GM21528 (cell line): Measurements from ENCODE around the gene WEE1.
A peak's percentile ranks its signal among the peaks of the same experiment; 100 is the strongest.
"Not testable (repeated sequence)": the region's sequence is repeated elsewhere in the genome, so short reads cannot be mapped to it uniquely, and the experiment has no call there.

Source experiments
- ATAC-seq: cut with Tn5 transposase; IDR thresholded peaks from one replicate; pipeline ENCODE4 v1.9.1; 2021; ENCODE audit warnings: mild to moderate bottlenecking, moderate library complexity; ENCODE audit not compliant: unreplicated experiment, low FRiP score

WEE1 gene

DNA sequence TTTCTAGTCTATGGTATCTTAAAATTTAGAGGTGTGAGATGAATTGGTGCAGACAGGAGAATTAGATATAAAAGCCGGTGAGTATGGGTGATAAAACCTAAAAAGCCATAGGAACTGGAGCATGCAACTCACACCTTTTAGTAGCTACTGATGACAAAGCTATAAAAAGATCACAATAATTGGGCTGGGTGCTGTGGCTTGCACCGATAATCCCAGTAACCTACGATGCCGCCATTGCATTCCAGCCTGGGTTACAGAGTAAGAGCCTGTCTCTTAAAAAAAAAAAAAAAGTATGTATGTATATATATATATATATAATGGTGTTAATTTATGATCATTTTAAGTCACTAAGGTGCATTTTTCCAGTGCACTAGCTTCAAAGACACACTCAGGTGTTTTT lies 17.2 kb downstream of the WEE1 start:
- ATAC-seq: no peak

GRCh38 chr11:9594267-9595046 lies 21.0 kb downstream of the WEE1 start:
- no peak for ATAC-seq

DNA sequence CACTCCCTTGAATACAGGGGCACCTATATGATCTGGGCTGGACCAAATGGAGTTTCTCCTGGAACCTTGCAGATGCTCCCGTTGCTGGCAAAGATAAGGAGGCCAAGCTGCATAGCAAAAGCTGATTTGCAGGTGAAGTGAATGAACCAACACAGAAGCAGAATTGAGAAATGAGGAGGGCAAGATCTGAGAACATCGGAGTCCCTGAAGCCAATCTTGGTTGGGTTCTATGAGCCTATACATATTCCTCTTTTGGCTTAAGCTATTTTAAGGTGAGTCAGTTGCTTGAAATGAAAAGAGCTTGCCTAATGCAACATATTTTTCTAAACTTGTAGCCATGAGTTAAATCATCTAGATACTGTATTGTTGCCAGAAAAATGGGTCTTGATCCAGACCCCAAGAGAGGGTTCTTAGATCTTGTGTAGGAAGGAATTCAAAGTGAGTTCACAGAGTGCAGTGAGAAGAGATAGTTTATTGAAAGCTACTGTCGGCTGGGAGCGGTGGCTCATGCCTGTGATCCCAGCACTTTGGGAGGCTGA lies 23.5 kb downstream of the WEE1 start:
- no peak for ATAC-seq

DNA sequence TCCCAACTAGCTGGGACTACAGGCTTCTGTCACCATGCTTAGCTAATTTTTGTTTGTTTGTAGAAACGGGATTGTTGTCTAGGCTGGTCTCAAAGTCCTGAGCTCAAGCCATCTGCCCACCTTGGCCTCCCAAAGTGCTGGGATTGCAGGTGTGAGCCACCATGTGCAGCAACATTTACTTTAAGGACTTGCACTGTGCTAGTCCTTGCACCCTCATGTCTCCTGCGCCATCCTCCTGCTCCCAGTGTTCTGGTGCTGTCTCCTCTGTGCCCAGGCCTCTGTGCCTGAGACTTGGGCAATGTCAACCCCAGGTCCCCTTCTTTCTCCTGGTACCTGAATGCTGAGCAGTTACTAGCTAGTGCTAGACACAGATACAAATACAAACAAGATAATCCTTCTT lies 26.7 kb downstream of the WEE1 start:
- no peak for ATAC-seq

- ATAC-seq: peak; percentile 45
Observed at GRCh38 chr11:9600644-9601036, 27.2 kb downstream of the WEE1 start.

- peak; percentile 81 for ATAC-seq
Observed at GRCh38 chr11:9601037-9601875, 27.8 kb downstream of the WEE1 start.

DNA sequence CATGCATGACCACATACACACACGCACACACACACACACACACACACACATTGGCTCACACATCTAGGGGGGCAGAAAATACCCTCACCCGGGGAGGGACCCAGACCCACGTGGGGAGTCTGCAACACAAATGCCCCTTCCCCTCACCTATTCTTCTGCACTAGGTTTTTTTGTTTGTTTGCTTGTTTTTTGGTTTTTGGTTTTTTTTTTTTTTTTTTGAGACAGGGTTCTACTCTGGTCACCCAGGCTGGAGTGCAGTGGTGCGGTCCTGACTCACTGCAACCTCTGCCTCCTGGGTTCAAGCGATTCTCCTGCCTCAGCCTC lies 28.4 kb downstream of the WEE1 start:
- peak; percentile 12 for ATAC-seq

DNA sequence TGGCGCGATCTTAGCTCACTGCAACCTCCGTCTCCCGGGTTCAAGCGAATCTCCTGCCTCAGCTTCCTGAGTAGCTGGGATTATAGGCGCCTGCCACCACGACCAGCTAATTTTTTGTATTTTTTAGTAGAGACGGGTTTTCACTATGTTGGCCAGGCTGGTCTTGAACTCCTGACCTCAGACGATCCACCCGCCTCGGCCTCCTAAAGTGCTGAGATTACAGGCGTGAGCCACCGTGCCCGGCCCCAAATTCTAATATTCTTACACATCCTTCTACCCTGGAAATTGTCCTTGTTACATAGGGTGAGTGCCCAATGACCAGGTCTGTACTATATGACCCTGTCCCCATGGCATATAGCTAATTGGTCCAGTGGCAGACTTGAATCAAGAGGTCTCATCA lies 29.7 kb downstream of the WEE1 start:
- not testable (repeated sequence) for ATAC-seq

DNA sequence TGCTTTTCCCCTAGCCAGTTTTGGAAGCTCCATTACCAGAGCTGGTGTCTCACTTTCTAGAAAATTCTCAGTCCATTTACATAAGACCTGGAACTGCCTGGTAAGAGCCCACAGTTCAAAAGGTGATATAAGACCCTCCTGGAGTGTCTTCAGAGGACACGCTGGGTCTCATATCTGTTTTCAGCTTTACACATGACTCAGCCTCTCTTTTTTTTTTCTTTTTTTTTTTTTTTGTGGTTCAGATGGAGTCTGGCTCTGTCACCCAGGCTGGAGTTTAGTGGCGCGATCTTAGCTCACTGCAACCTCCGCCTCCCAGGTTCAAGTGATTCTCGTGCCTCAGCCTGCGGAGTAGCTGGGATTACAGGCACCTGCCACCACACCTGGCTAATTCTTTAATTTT lies 30.7 kb downstream of the WEE1 start:
- ATAC-seq: no peak

GRCh38 chr11:9605742-9606141 lies 32.3 kb downstream of the WEE1 start:
- no peak for ATAC-seq

- no peak for ATAC-seq
Observed at GRCh38 chr11:9606809-9607510, 33.5 kb downstream of the WEE1 start.

DNA sequence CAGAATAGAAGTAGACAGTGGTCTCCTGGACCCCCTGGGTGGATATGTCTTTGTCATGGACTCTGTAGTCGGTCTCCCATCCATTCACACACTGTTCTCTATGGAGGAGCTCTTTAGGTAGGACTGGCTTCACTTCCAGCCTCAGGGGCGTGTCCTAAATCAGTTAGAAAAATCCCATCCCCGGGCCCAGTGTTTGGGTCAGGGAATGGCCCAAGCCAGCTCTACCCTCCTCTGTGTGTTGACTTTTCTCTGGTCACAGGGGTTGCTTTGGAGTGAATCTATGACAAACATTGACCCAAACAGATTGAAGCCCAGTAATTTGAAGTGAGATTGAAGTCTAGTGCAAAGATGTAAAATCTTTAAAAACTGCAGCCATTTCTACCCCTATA lies 34.0 kb downstream of the WEE1 start:
- no peak for ATAC-seq

- no peak for ATAC-seq
Observed at GRCh38 chr11:9609002-9609759, 35.7 kb downstream of the WEE1 start.

- no peak for ATAC-seq
Observed at GRCh38 chr11:9609841-9610240, 36.4 kb downstream of the WEE1 start.

- peak; percentile 45 for ATAC-seq
Observed at GRCh38 chr11:9613118-9613829, 39.8 kb downstream of the WEE1 start.

DNA sequence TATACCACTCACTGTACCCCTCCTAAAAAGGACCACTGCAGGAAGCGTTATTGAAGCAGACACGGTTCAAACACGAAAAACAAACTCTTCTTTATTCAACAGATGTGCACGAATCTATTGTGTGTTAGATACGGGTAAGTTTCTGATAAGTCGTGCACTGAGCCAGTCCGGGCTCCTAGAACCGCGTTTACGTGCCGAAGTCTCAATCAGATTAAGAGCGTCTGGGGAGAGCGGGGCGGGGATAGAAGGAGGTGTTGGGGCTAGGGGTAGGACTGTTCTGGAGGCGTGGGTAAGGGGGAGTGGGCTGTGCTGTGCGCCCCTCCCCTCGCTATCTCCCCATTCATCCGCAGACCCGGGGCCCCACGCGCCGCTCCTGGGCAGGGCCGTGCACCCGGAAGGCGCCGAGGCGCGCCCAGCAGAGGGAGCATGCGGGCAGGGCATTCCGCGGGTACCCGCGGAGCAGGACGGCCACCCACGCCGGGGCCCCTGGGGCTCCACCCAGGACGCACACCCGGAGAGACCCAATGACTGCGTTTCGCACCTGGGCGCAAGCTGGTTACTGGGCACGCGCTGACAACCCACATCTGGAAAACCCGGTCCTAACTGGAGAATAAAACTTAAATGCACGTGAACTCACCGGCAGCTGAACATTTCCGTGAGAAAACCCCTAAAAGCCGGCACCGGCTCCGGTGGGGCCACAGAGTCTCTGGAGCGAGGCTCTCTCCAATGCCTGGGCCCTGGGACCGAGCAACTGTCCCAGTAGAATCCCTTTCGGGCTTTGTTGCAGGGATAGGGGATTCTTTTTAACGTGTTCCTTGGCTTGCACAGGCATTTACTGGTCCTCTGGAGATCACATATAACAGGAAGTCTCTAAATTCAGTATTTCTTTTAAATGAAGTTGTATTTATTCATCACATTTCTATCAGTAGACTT lies 40.6 kb downstream of the WEE1 start:
- ATAC-seq: peak; percentile 71

GRCh38 chr11:9615031-9615451 lies 41.6 kb downstream of the WEE1 start:
- peak; percentile 46 for ATAC-seq

GRCh38 chr11:9616042-9616675 lies 42.7 kb downstream of the WEE1 start:
- no peak for ATAC-seq
